ENCODE measurements around the gene TMX4.

The TMX4 gene

GRCh38 chr20:8019998-8020247 lies 362 bp upstream of the TMX4 start:
- peak overlapping the region; percentile 78 for H3K4me3 ChIP-seq (ENCODE audit: low read depth, low read length)

GRCh38 chr20:8018958-8019245 lies 659 bp downstream of the TMX4 start:
- H3K4me3 ChIP-seq (ENCODE audit: low read depth, low read length): peak overlapping the region; percentile 78

GRCh38 chr20:8012724-8013123 lies 6.8 kb downstream of the TMX4 start:
- H3K4me3 ChIP-seq (ENCODE audit: low read depth, low read length): no peak overlapping the region

- H3K4me3 ChIP-seq (ENCODE audit: low read depth, low read length): no peak overlapping the region
Measured at GRCh38 chr20:8008733-8009132, 10.8 kb downstream of the TMX4 start.

- no peak overlapping the region for H3K4me3 ChIP-seq (ENCODE audit: low read depth, low read length)
Measured at GRCh38 chr20:8007490-8007889, 12.1 kb downstream of the TMX4 start.

GRCh38 chr20:8005575-8006366 lies 13.8 kb downstream of the TMX4 start:
- no peak overlapping the region for H3K4me3 ChIP-seq (ENCODE audit: low read depth, low read length)

GRCh38 chr20:8005033-8005432 lies 14.5 kb downstream of the TMX4 start:
- no peak overlapping the region for H3K4me3 ChIP-seq (ENCODE audit: low read depth, low read length)

GRCh38 chr20:8002056-8002455 lies 17.5 kb downstream of the TMX4 start:
- H3K4me3 ChIP-seq (ENCODE audit: low read depth, low read length): no peak overlapping the region

- H3K4me3 ChIP-seq (ENCODE audit: low read depth, low read length): no peak overlapping the region
Measured at GRCh38 chr20:8000796-8001195, 18.8 kb downstream of the TMX4 start.

- H3K4me3 ChIP-seq (ENCODE audit: low read depth, low read length): no peak overlapping the region
Measured at GRCh38 chr20:7996898-7997297, 22.7 kb downstream of the TMX4 start.

- no peak overlapping the region for H3K4me3 ChIP-seq (ENCODE audit: low read depth, low read length)
Measured at GRCh38 chr20:7994809-7995208, 24.8 kb downstream of the TMX4 start.

GRCh38 chr20:7993703-7994102 lies 25.9 kb downstream of the TMX4 start:
- H3K4me3 ChIP-seq (ENCODE audit: low read depth, low read length): no peak overlapping the region

GRCh38 chr20:7993238-7993637 lies 26.3 kb downstream of the TMX4 start:
- H3K4me3 ChIP-seq (ENCODE audit: low read depth, low read length): no peak overlapping the region

- H3K4me3 ChIP-seq (ENCODE audit: low read depth, low read length): no peak overlapping the region
Measured at GRCh38 chr20:7990385-7990784, 29.2 kb downstream of the TMX4 start.

- no peak overlapping the region for H3K4me3 ChIP-seq (ENCODE audit: low read depth, low read length)
Measured at GRCh38 chr20:7989379-7989778, 30.2 kb downstream of the TMX4 start.

- H3K4me3 ChIP-seq (ENCODE audit: low read depth, low read length): no peak overlapping the region
Measured at GRCh38 chr20:7985916-7986315, 33.6 kb downstream of the TMX4 start.

GRCh38 chr20:7984192-7984591 lies 35.4 kb downstream of the TMX4 start:
- no peak overlapping the region for H3K4me3 ChIP-seq (ENCODE audit: low read depth, low read length)

GRCh38 chr20:7981374-7981773 lies 38.2 kb downstream of the TMX4 start:
- H3K4me3 ChIP-seq (ENCODE audit: low read depth, low read length): no peak overlapping the region

- no peak overlapping the region for H3K4me3 ChIP-seq (ENCODE audit: low read depth, low read length)
Measured at GRCh38 chr20:7980332-7981046, 39.1 kb downstream of the TMX4 start.

- no peak overlapping the region for H3K4me3 ChIP-seq (ENCODE audit: low read depth, low read length)
Measured at GRCh38 chr20:7977709-7978108, 41.9 kb downstream of the TMX4 start.

GRCh38 chr20:7975851-7976414 lies 43.6 kb downstream of the TMX4 start:
- no peak overlapping the region for H3K4me3 ChIP-seq (ENCODE audit: low read depth, low read length)

- no peak overlapping the region for H3K4me3 ChIP-seq (ENCODE audit: low read depth, low read length)
Measured at GRCh38 chr20:7974785-7975435, 44.7 kb downstream of the TMX4 start.
